ENCODE results near the gene MT1A. TPM values are rescaled to one million over a fixed set of nuclear protein-coding genes. Genes with fewer than 3 reads are reported as not detected.
A peak's percentile ranks its signal among the peaks of the same experiment; 100 is the strongest.

Gene MT1A
- total RNA-seq, 4 donors from 2014 or later, result 9.9 to 171 (median 25.5) TPM; not detected in 1

GRCh38 chr16:56636616-56637413 is 1.7 kb upstream of the MT1A start:
- ATAC-seq, result no peak
- no peaks in the 10 kb centered on the region for H3K36me3 ChIP-seq
- TF ChIP-seq EP300 (IDR thresholded peaks at IDR 0.05) (no peak), CTCF (IDR thresholded peaks at IDR 0.05) (no peak), POLR2AphosphoS5 (IDR thresholded peaks at IDR 0.05) (no peak), POLR2A (IDR thresholded peaks at IDR 0.05) (no peak)
- H3K9me3 ChIP-seq, result no peaks in the 10 kb centered on the region
- H3K27me3 ChIP-seq, result peaks cover 92% of the 10 kb centered on the region
- no peak overlapping the region for H3K4me3 ChIP-seq
- 67 to 72% methylated on average over 4 to 6 of the region's 9 CpGs for WGBS, 2 donors (ENCODE audit: low coverage in 1 of 2)
- no peak overlapping the region for H3K27ac ChIP-seq
- H3K4me1 ChIP-seq, result peaks cover 0 to 47% (median 16%) of the 10 kb centered on the region in 3 donors

GRCh38 chr16:56639045-56639444 is 579 bp downstream of the MT1A start:
- TF ChIP-seq POLR2AphosphoS5 (IDR thresholded peaks at IDR 0.05) (no peak), EP300 (IDR thresholded peaks at IDR 0.05) (no peak), POLR2A (IDR thresholded peaks at IDR 0.05) (no peak), CTCF (IDR thresholded peaks at IDR 0.05) (no peak)
- no peak for ATAC-seq
- no peak overlapping the region for H3K4me3 ChIP-seq
- 80% methylated on average over 1 of the region's 1 CpG; no CpG with 5 or more reads in 1 of the 2 donors for WGBS, 2 donors (ENCODE audit: low coverage in 1 of 2)
- no peaks in the 10 kb centered on the region for H3K9me3 ChIP-seq
- H3K4me1 ChIP-seq, result peaks cover 0 to 50% (median 23%) of the 10 kb centered on the region in 3 donors
- peaks cover 91% of the 10 kb centered on the region for H3K27me3 ChIP-seq
- peak overlapping the region in 1 of 4 donors; percentile 79 for H3K27ac ChIP-seq
- H3K36me3 ChIP-seq, result no peaks in the 10 kb centered on the region

- Histone ChIP-seq H3K4me3 (no peak overlapping the region), H3K27me3 (peaks cover 91% of the 10 kb centered on the region), H3K9me3 (no peaks in the 10 kb centered on the region), H3K4me1 (peaks cover 0 to 48% (median 23%) of the 10 kb centered on the region in 3 donors), H3K36me3 (no peaks in the 10 kb centered on the region), H3K27ac (no peak overlapping the region)
- ATAC-seq, result no peak
- no peak for TF ChIP-seq POLR2AphosphoS5 (IDR thresholded peaks at IDR 0.05)
- TF ChIP-seq POLR2A (IDR thresholded peaks at IDR 0.05), result no peak
- TF ChIP-seq CTCF (IDR thresholded peaks at IDR 0.05), result no peak
- no peak for TF ChIP-seq EP300 (IDR thresholded peaks at IDR 0.05)
- WGBS, 2 donors (ENCODE audit: low coverage in 1 of 2), result 85 to 86% methylated on average over 1 of the region's 1 CpG
Measured at GRCh38 chr16:56640076-56640475, 1.6 kb downstream of the MT1A start.

- no peak for ATAC-seq
- no peaks in the 10 kb centered on the region for H3K9me3 ChIP-seq
- peaks cover 0 to 37% (median 19%) of the 10 kb centered on the region in 3 donors for H3K4me1 ChIP-seq
- peaks cover 91% of the 10 kb centered on the region for H3K27me3 ChIP-seq
- H3K27ac ChIP-seq, result no peak overlapping the region
- no peak overlapping the region for H3K4me3 ChIP-seq
- TF ChIP-seq EP300 (IDR thresholded peaks at IDR 0.05), result no peak
- TF ChIP-seq POLR2AphosphoS5 (IDR thresholded peaks at IDR 0.05), result no peak
- TF ChIP-seq POLR2A (IDR thresholded peaks at IDR 0.05), result no peak
- TF ChIP-seq CTCF (IDR thresholded peaks at IDR 0.05), result no peak
- 92 to 100% methylated on average over 2 of the region's 2 CpGs for WGBS, 2 donors (ENCODE audit: low coverage in 1 of 2)
- H3K36me3 ChIP-seq, result no peaks in the 10 kb centered on the region
Measured at GRCh38 chr16:56641166-56641565, 2.7 kb downstream of the MT1A start.
